MM.1S (cell line): ENCODE measurements around the gene PLA2R1.

ENCODE experiments used
- CTCF ChIP-seq: fragments of 300-600 bp; sonication (generic); IDR thresholded peaks from 2 replicates; pipeline ENCODE4 v1.5.1; 2016; ENCODE audit warnings: antibody characterized with exemption, low read length, mixed read lengths
- EZH2 ChIP-seq: fragments of 300-600 bp; sonication (generic); optimal IDR thresholded peaks from 2 replicates; pipeline ENCODE3; 2017; ENCODE audit warnings: low read depth, mild to moderate bottlenecking, antibody characterized with exemption, low read length, mixed read lengths

GRCh38 chr2:159925975-159926374 is 136.4 kb downstream of the PLA2R1 start:
- TF ChIP-seq CTCF (no peak), EZH2 (no peak)
